H9 (cell line): Measurements from ENCODE around the gene RAB31. TPM values are rescaled to one million over a fixed set of nuclear protein-coding genes. Genes with fewer than 3 reads are reported as not detected.

ENCODE experiments used
- DNase-seq: peaks from one replicate; pipeline ENCODE4 v3.0.0-alpha.2; 2017
- H2AFZ ChIP-seq: one replicate; pipeline ENCODE4 v1.6.1; 2013; ENCODE audit warnings: mild to moderate bottlenecking, low read length, control low read depth, moderate library complexity
- H2AK5ac ChIP-seq: 2 replicates; pipeline ENCODE4 v1.6.1; 2013; ENCODE audit warnings: low read length, control low read depth, mixed read lengths; ENCODE audit not compliant: insufficient read length
- H2BK120ac ChIP-seq: one replicate; pipeline ENCODE4 v1.6.1; 2013; ENCODE audit warnings: low read depth, mild to moderate bottlenecking, low read length, control low read depth, inconsistent platforms; ENCODE audit not compliant: poor library complexity, severe bottlenecking
- H2BK12ac ChIP-seq: 2 replicates; pipeline ENCODE4 v1.6.1; 2013; ENCODE audit warnings: low read length, control low read depth, mixed read lengths, low read depth; ENCODE audit not compliant: insufficient read length
- H2BK15ac ChIP-seq: 2 replicates; pipeline ENCODE4 v1.6.1; 2013; ENCODE audit warnings: low read depth, low read length, control low read depth
- H2BK20ac ChIP-seq: one replicate; pipeline ENCODE4 v1.6.1; 2013; ENCODE audit warnings: low read depth, mild to moderate bottlenecking, low read length, control low read depth, inconsistent platforms; ENCODE audit not compliant: poor library complexity, severe bottlenecking
- H2BK5ac ChIP-seq: 2 replicates; pipeline ENCODE4 v1.6.1; 2013; ENCODE audit warnings: low read length, control low read depth, mixed read lengths; ENCODE audit not compliant: insufficient read length
- H3K14ac ChIP-seq: 2 replicates; pipeline ENCODE4 v1.6.1; 2013; ENCODE audit warnings: low read length, control low read depth; ENCODE audit not compliant: insufficient read depth
- H3K18ac ChIP-seq: 2 replicates; pipeline ENCODE4 v1.6.1; 2013; ENCODE audit warnings: low read depth, mild to moderate bottlenecking, mixed read lengths, low read length, control low read depth; ENCODE audit not compliant: insufficient read length
- H3K23ac ChIP-seq: 2 replicates; pipeline ENCODE4 v1.6.1; 2013; ENCODE audit warnings: low read length, control low read depth, mixed read lengths, low read depth; ENCODE audit not compliant: insufficient read length
- H3K23me2 ChIP-seq: 2 replicates; pipeline ENCODE4 v1.6.1; 2013; ENCODE audit warnings: low read depth, mild to moderate bottlenecking, mixed read lengths, low read length, control low read depth; ENCODE audit not compliant: insufficient read length, poor library complexity, severe bottlenecking
- H3K27ac ChIP-seq: 2 replicates; pipeline ENCODE4 v1.5.1; 2013; ENCODE audit warnings: low read length, control low read depth, mixed read lengths, low read depth; ENCODE audit not compliant: insufficient read length
- H3K27me3 ChIP-seq: 2 replicates; pipeline ENCODE4 v1.6.1; 2013; ENCODE audit warnings: low read length, control low read depth, inconsistent platforms; ENCODE audit not compliant: insufficient read depth
- H3K4ac ChIP-seq: 2 replicates; pipeline ENCODE4 v1.6.1; 2013; ENCODE audit warnings: low read depth, mild to moderate bottlenecking, control low read depth, inconsistent platforms, low read length, moderate library complexity
- H3K4me1 ChIP-seq: 2 replicates; pipeline ENCODE4 v1.6.1; 2013; ENCODE audit warnings: low read length, control low read depth, inconsistent platforms; ENCODE audit not compliant: insufficient read depth
- H3K4me2 ChIP-seq: 2 replicates; pipeline ENCODE4 v1.6.1; 2013; ENCODE audit warnings: low read length, control low read depth, mixed read lengths; ENCODE audit not compliant: insufficient read length, insufficient read depth
- H3K56ac ChIP-seq: 2 replicates; pipeline ENCODE4 v1.6.1; 2013; ENCODE audit warnings: low read depth, mild to moderate bottlenecking, mixed read lengths, low read length, control low read depth; ENCODE audit not compliant: insufficient read length
- H3K79me1 ChIP-seq: 2 replicates; pipeline ENCODE4 v1.6.1; 2013; ENCODE audit warnings: low read depth, mild to moderate bottlenecking, moderate library complexity, low read length, control low read depth, inconsistent platforms; ENCODE audit not compliant: insufficient read depth, poor library complexity, severe bottlenecking
- H3K79me2 ChIP-seq: 2 replicates; pipeline ENCODE4 v1.6.1; 2013; ENCODE audit warnings: low read length, control low read depth, inconsistent platforms; ENCODE audit not compliant: insufficient read depth
- H3K9ac ChIP-seq: 2 replicates; pipeline ENCODE4 v1.6.1; 2013; ENCODE audit warnings: low read length, control low read depth, mixed read lengths; ENCODE audit not compliant: insufficient read length; ENCODE audit errors: extremely low read depth
- H3K9me3 ChIP-seq: one replicate; pipeline ENCODE4 v1.6.1; 2013; ENCODE audit warnings: low read depth, low read length, inconsistent platforms; ENCODE audit not compliant: control insufficient read depth
- H3T11ph ChIP-seq: one replicate; pipeline ENCODE4 v1.6.1; 2013; ENCODE audit warnings: mild to moderate bottlenecking, low read length, control low read depth, inconsistent platforms
- H4K20me1 ChIP-seq: one replicate; pipeline ENCODE4 v1.6.1; 2013; ENCODE audit not compliant: control insufficient read depth, insufficient read length, insufficient read depth
- H4K5ac ChIP-seq: 2 replicates; pipeline ENCODE4 v1.6.1; 2013; ENCODE audit warnings: low read depth, mild to moderate bottlenecking, mixed read lengths, low read length, control low read depth; ENCODE audit not compliant: insufficient read length
- H4K8ac ChIP-seq: replicated peaks from 2 replicates; pipeline ENCODE4 v1.6.1; 2013; ENCODE audit warnings: low read length, control low read depth, mixed read lengths, low read depth; ENCODE audit not compliant: insufficient read length
- H4K91ac ChIP-seq: 2 replicates; pipeline ENCODE4 v1.6.1; 2013; ENCODE audit warnings: low read depth, mild to moderate bottlenecking, moderate library complexity, mixed read lengths, low read length, control low read depth; ENCODE audit not compliant: insufficient read length
- H3K27ac Mint-ChIP-seq, 3 experiments: 2 replicates in 2 of 3; 3 replicates in 1 of 3; pipeline ENCODE4 v1.8.0; 2020 to 2021; ENCODE audit warnings: mixed read lengths in 3 of 3, mild to moderate bottlenecking in 1 of 3, moderate library complexity in 1 of 3
- H3K27me3 Mint-ChIP-seq: 2 replicates; pipeline ENCODE4 v1.8.0; 2021; ENCODE audit warnings: low read depth, mild to moderate bottlenecking, moderate library complexity, mixed read lengths
- H3K36me3 Mint-ChIP-seq, 3 experiments: 2 replicates in 2 of 3; 3 replicates in 1 of 3; pipeline ENCODE4 v1.8.0; 2020 to 2021; ENCODE audit warnings: low read depth in 3 of 3, mixed read lengths in 3 of 3; ENCODE audit not compliant: insufficient read depth in 1 of 3
- H3K4me1 Mint-ChIP-seq, 2 experiments: 2 replicates each; pipeline ENCODE4 v1.8.0; 2020; ENCODE audit warnings: mixed read lengths in 2 of 2
- H3K4me3 Mint-ChIP-seq, 2 experiments: 2 replicates in 1 of 2; 3 replicates in 1 of 2; pipeline ENCODE4 v1.8.0; 2020 to 2021; ENCODE audit warnings: mild to moderate bottlenecking in 2 of 2, mixed read lengths in 2 of 2, moderate library complexity in 1 of 2
- H3K9me3 Mint-ChIP-seq, 2 experiments: 2 replicates in 1 of 2; 3 replicates in 1 of 2; pipeline ENCODE4 v1.8.0; 2020; ENCODE audit warnings: mild to moderate bottlenecking in 2 of 2, mixed read lengths in 2 of 2, moderate library complexity in 1 of 2
- CTCF ChIP-seq: fragments of 200-600 bp; sonication (generic); conservative IDR thresholded peaks from 3 replicates; pipeline ENCODE4 v1.8.0; 2021; ENCODE audit warnings: antibody characterized with exemption, mild to moderate bottlenecking
- WGBS: extraction: QIAGEN DNeasy Blood & Tissue Kit; methylation state at CpG from one replicate; pipeline ENCODE4 v1.1.7; 2013; ENCODE audit warnings: missing lambda C conversion rate, low lambda C conversion rate, mixed read lengths; ENCODE audit not compliant: insufficient read length; ENCODE audit errors: extremely low coverage; 5-methylcytosine and 5-hydroxymethylcytosine counted together
- total RNA-seq: library from RNA; stranded (reverse); gene quantifications from 2 replicates; pipeline ENCODE4 v1.2.1, GENCODE V29; 2021

Gene RAB31
- total RNA-seq, 1 experiment from 2014 or later, result 22.4 TPM

- Histone ChIP-seq H2BK120ac (no peak overlapping the region), H3K23ac (no peak overlapping the region), H3K56ac (no peak overlapping the region), H3K23me2 (no peaks in the 10 kb centered on the region), H3T11ph (no peak overlapping the region), H4K91ac (no peak overlapping the region), H2AFZ (no peak overlapping the region), H3K4me2 (no peak overlapping the region), H3K18ac (no peak overlapping the region), H4K20me1 (no peaks in the 10 kb centered on the region), H3K4me1 (no peaks in the 10 kb centered on the region), H4K5ac (no peak overlapping the region), H3K79me1 (no peaks in the 10 kb centered on the region), H3K14ac (no peak overlapping the region), H2BK20ac (no peak overlapping the region), H3K79me2 (no peaks in the 10 kb centered on the region), H2BK15ac (no peak overlapping the region), H3K27ac (no peak overlapping the region), H2BK5ac (no peak overlapping the region), H3K27me3 (no peaks in the 10 kb centered on the region), H3K9me3 (no peaks in the 10 kb centered on the region), H2AK5ac (no peak overlapping the region), H4K8ac (no peak overlapping the region), H3K9ac (no peak overlapping the region), H2BK12ac (no peak overlapping the region), H3K4ac (no peak overlapping the region)
- no peaks in the 10 kb centered on the region for H3K27me3 Mint-ChIP-seq
- H3K36me3 Mint-ChIP-seq, result peaks cover 0 to 2% (median 0%) of the 10 kb centered on the region in 3 experiments; a peak in 2 of 7 replicates
- H3K27ac Mint-ChIP-seq, result no peak overlapping the region
- TF ChIP-seq CTCF, result no peak
- no peak for DNase-seq
- WGBS, result no CpG with 5 or more reads among the region's 6 CpGs
- H3K4me3 Mint-ChIP-seq, result no peak overlapping the region
- H3K9me3 Mint-ChIP-seq, result no peaks in the 10 kb centered on the region
- peaks cover 2 to 3% of the 10 kb centered on the region in 2 experiments; a peak in 3 of 4 replicates for H3K4me1 Mint-ChIP-seq
Measured at GRCh38 chr18:9829397-9829712, 121.3 kb downstream of the RAB31 start.
